ENCODE data around the gene TSHZ2. TPM values are rescaled to one million over a fixed set of nuclear protein-coding genes. Genes with fewer than 3 reads are reported as not detected.

Gene TSHZ2
- total RNA-seq, 1 experiment from 2014 or later = 0.07 TPM

- CTCF ChIA-PET = no interaction called here
- Histone ChIP-seq H2AFZ (ENCODE audit: low read depth, low read length, poor library complexity, severe bottlenecking) (no peak overlapping the region), H3K9ac (ENCODE audit: low read length) (no peak overlapping the region), H3K9me2 (ENCODE audit: insufficient read depth) (no peaks in the 10 kb centered on the region), H3K27ac (ENCODE audit: low read depth, low read length) (no peak overlapping the region), H3K4me3 (replicated peaks in 1 of 2; ENCODE audit: low read depth in 1 of 2, low read length in 2 of 2) (no peak overlapping the region), H3K27me3 (ENCODE audit: insufficient read depth, low read length) (peaks cover 81% of the 10 kb centered on the region), H4K20me1 (ENCODE audit: insufficient read depth) (no peaks in the 10 kb centered on the region), H3K9me3 (ENCODE audit: control insufficient read depth in 1 of 2, insufficient read depth in 1 of 2, low read depth in 1 of 2, low read length in 2 of 2) (no peaks in the 10 kb centered on the region), H3K79me2 (ENCODE audit: insufficient read depth, low read length) (no peaks in the 10 kb centered on the region), H3K4me2 (ENCODE audit: low read length) (no peak overlapping the region), H3K36me3 (ENCODE audit: control insufficient read depth in 1 of 2, insufficient read depth in 2 of 2, low read length in 2 of 2) (no peaks in the 10 kb centered on the region), H3K4me1 (ENCODE audit: control insufficient read depth in 1 of 2, insufficient read depth in 2 of 2, low read length in 2 of 2) (no peaks in the 10 kb centered on the region)
- DNase-seq (ENCODE audit: low read depth, low spot score) (no peak), ATAC-seq (no peak)
- no TSS peak for BruUV-seq (replicated peaks)
- RAD21 ChIA-PET (ENCODE audit: low non-redundant PET in 1 of 2, low total read pairs in 2 of 2, uncharacterized antibody in 2 of 2, unreplicated experiment in 2 of 2) = no interaction called here
- intact Hi-C loops (cut with micrococcal nuclease) = no loop called here
- no peak for TF ChIP-seq REST (IDR thresholded peaks at IDR 0.05; ENCODE audit: low read depth)
- TF ChIP-seq YY1 (IDR thresholded peaks at IDR 0.05; ENCODE audit: extremely low read depth, insufficient replicate concordance, low read depth, low read length) = no peak
- TF ChIP-seq CEBPB (IDR thresholded peaks at IDR 0.05; ENCODE audit: low read depth) = no peak
- TF ChIP-seq CBX3 (IDR thresholded peaks at IDR 0.05; ENCODE audit: low read depth) = no peak
- no peak for TF ChIP-seq ZFX (IDR thresholded peaks at IDR 0.05)
- no peak for TF ChIP-seq EGR1 (IDR thresholded peaks at IDR 0.05; ENCODE audit: low read depth)
- TF ChIP-seq TCF7L2 (IDR thresholded peaks at IDR 0.05; ENCODE audit: borderline replicate concordance, extremely low read depth, insufficient read depth, insufficient read length) = no peak
- no peak for TF ChIP-seq ATF3 (IDR thresholded peaks at IDR 0.05)
- no peak for TF ChIP-seq CTCF (IDR thresholded peaks at IDR 0.05 in 2 of 3, conservative IDR thresholded peaks at IDR 0.05 in 1 of 3; ENCODE audit: borderline replicate concordance in 1 of 3, insufficient read depth in 1 of 3, low read depth in 2 of 3, low read length in 2 of 3)
- no peak for TF ChIP-seq EZH2 (IDR thresholded peaks at IDR 0.05)
- no peak for TF ChIP-seq EZH2phosphoT487 (IDR thresholded peaks at IDR 0.05; ENCODE audit: borderline replicate concordance)
- no peak for TF ChIP-seq RAD21 (IDR thresholded peaks at IDR 0.05; ENCODE audit: low read depth)
- no peak for TF ChIP-seq ELF1 (IDR thresholded peaks at IDR 0.05; ENCODE audit: borderline replicate concordance, low read depth)
- TF ChIP-seq SRF (IDR thresholded peaks at IDR 0.05; ENCODE audit: low read depth) = no peak
- TF ChIP-seq JUND (IDR thresholded peaks at IDR 0.05) = no peak
- no peak for TF ChIP-seq SP1 (IDR thresholded peaks at IDR 0.05; ENCODE audit: low read depth)
- POLR2A ChIA-PET = no interaction called here
Observed at GRCh38 chr20:53263554-53264438, 291.6 kb downstream of the TSHZ2 start.

All from HCT116 (cell line).